Endothelial cell of umbilical vein (primary cell): Measurements from ENCODE around the gene DZIP1. TPM values are rescaled to one million over a fixed set of nuclear protein-coding genes. Genes with fewer than 3 reads are reported as not detected.

Experiments used
- BruUV-seq: library from RNA; stranded (reverse); fragments of 400-500 nt; replicated peaks from 2 replicates; lab custom pipeline; 2021; lab: Mats Ljungman, UMichigan
- CTCF ChIA-PET: fragments of 300-600, 350-600 bp; sonication (Branson Sonifier 250); formaldehyde crosslinking; loops from one replicate; lab custom pipeline; 2021; ENCODE audit warnings: antibody characterized with exemption, inconsistent platforms; lab: Charles Lee
- POLR2A ChIA-PET: fragments of 300-600, 350-600 bp; sonication (Branson Sonifier 250); formaldehyde crosslinking; loops from one replicate; lab custom pipeline; 2021; ENCODE audit warnings: antibody characterized with exemption, inconsistent platforms; lab: Charles Lee
- DNase-seq: peaks from one replicate; pipeline ENCODE4 v3.0.0-alpha.2; 2011; ENCODE audit warnings: low read depth, low spot score
- FAIRE-seq: peaks from 2 replicates; lab custom pipeline; 2011; peaks lifted over from hg19 to GRCh38; lab: Jason Lieb, UNC
- H2AFZ ChIP-seq: 2 replicates; pipeline ENCODE4 v1.6.0; 2012; ENCODE audit warnings: low read depth, low read length, control low read depth, inconsistent platforms
- H3K27ac ChIP-seq: 2 replicates; pipeline ENCODE4 v1.5.1; 2011; ENCODE audit warnings: low read depth, mild to moderate bottlenecking, control low read depth, low read length, moderate library complexity; ENCODE audit not compliant: insufficient read depth
- H3K27me3 ChIP-seq, 2 experiments: 2 replicates each; pipeline versions ENCODE4 v1.6.0 to v1.6.1; 2011; ENCODE audit warnings: low read length in 2 of 2, mixed read lengths in 1 of 2; ENCODE audit not compliant: control insufficient read depth in 2 of 2, insufficient read depth in 2 of 2
- H3K36me3 ChIP-seq, 2 experiments: 2 replicates in 1 of 2; 3 replicates in 1 of 2; pipeline ENCODE4 v1.5.1; 2011; ENCODE audit warnings: low read length in 2 of 2, mild to moderate bottlenecking in 1 of 2, moderate library complexity in 1 of 2; ENCODE audit not compliant: control insufficient read depth in 2 of 2, insufficient read depth in 2 of 2; ENCODE audit errors: extremely low read depth in 1 of 2
- H3K4me1 ChIP-seq: 3 replicates; pipeline ENCODE4 v1.5.1; 2011; ENCODE audit warnings: mild to moderate bottlenecking, low read length; ENCODE audit not compliant: control insufficient read depth, insufficient read depth; ENCODE audit errors: extremely low read depth
- H3K4me2 ChIP-seq: 2 replicates; pipeline ENCODE4 v1.6.1; 2011; ENCODE audit warnings: low read length, control low read depth, mixed read lengths; ENCODE audit not compliant: insufficient read depth
- H3K4me3 ChIP-seq, 3 experiments: fragments of 200-600 bp in 1 of 3; sonication (generic), shearing (Covaris generic) in 1 of 3; replicated peaks in 1 of 3; 2 replicates each; pipeline ENCODE4 v1.5.1; 2011 to 2016; ENCODE audit warnings: control low read depth in 3 of 3, low read length in 3 of 3, mild to moderate bottlenecking in 2 of 3, inconsistent platforms in 1 of 3, low read depth in 1 of 3, moderate library complexity in 1 of 3; ENCODE audit not compliant: insufficient read depth in 1 of 3
- H3K79me2 ChIP-seq: 2 replicates; pipeline ENCODE4 v1.6.0; 2012; ENCODE audit warnings: low read length, inconsistent platforms; ENCODE audit not compliant: control insufficient read depth, insufficient read depth
- H3K9ac ChIP-seq: replicated peaks from 2 replicates; pipeline ENCODE3; 2011; ENCODE audit warnings: low read length, control low read depth; ENCODE audit not compliant: insufficient read depth; ENCODE audit errors: extremely low read depth
- H3K9me1 ChIP-seq: replicated peaks from 3 replicates; pipeline ENCODE4 v1.6.0; 2011; ENCODE audit warnings: mild to moderate bottlenecking, low read length; ENCODE audit not compliant: control insufficient read depth, insufficient read depth; ENCODE audit errors: extremely low read depth
- H3K9me3 ChIP-seq: replicated peaks from 2 replicates; pipeline ENCODE4 v1.5.1; 2012; ENCODE audit warnings: low read length, inconsistent platforms; ENCODE audit not compliant: control insufficient read depth, insufficient read depth
- H4K20me1 ChIP-seq: replicated peaks from 2 replicates; pipeline ENCODE3; 2011; ENCODE audit warnings: mild to moderate bottlenecking, low read length; ENCODE audit not compliant: control insufficient read depth, insufficient read depth; ENCODE audit errors: extremely low read depth
- CTCF ChIP-seq, 2 donors: IDR thresholded peaks; 1 replicate in 1 of 2; 2 replicates in 1 of 2; pipeline ENCODE4 v1.5.1; 2011; ENCODE audit warnings: low read length in 2 of 2, mild to moderate bottlenecking in 2 of 2, moderate library complexity in 2 of 2, control low read depth in 1 of 2, inconsistent platforms in 1 of 2, low read depth in 1 of 2; ENCODE audit not compliant: insufficient read depth in 1 of 2; ENCODE audit errors: extremely low read depth in 1 of 2
- EZH2 ChIP-seq: IDR thresholded peaks from 2 replicates; pipeline ENCODE4 v1.6.1; 2012; ENCODE audit warnings: borderline replicate concordance, low read depth, mild to moderate bottlenecking, moderate library complexity, low read length, inconsistent platforms; ENCODE audit not compliant: severe bottlenecking
- FOS ChIP-seq: IDR thresholded peaks from 2 replicates; pipeline ENCODE4 v1.6.1; 2011; ENCODE audit warnings: mild to moderate bottlenecking, low read length, moderate library complexity, borderline replicate concordance; ENCODE audit not compliant: insufficient read depth
- GATA2 ChIP-seq: IDR thresholded peaks from 2 replicates; pipeline ENCODE4 v1.7.0; 2011; ENCODE audit warnings: low read depth, mild to moderate bottlenecking, moderate library complexity, mixed read lengths, low read length; ENCODE audit not compliant: insufficient read length, insufficient read depth
- JUN ChIP-seq: IDR thresholded peaks from 2 replicates; pipeline ENCODE4 v1.6.1; 2011; ENCODE audit warnings: borderline replicate concordance, low read depth; ENCODE audit not compliant: insufficient read length, insufficient read depth
- MAX ChIP-seq: IDR thresholded peaks from 2 replicates; pipeline ENCODE4 v1.6.1; 2011; ENCODE audit not compliant: insufficient read depth, insufficient read length
- MYC ChIP-seq: IDR thresholded peaks from one replicate; pipeline ENCODE4 v1.6.1; 2011; ENCODE audit warnings: mild to moderate bottlenecking, low read depth, low read length
- POLR2A ChIP-seq: IDR thresholded peaks from 2 replicates; pipeline ENCODE4 v1.6.1; 2012; ENCODE audit warnings: low read depth, mild to moderate bottlenecking, control low read depth, low read length
- POLR2AphosphoS5 ChIP-seq: IDR thresholded peaks from 2 replicates; pipeline ENCODE4 v1.6.1; 2012; ENCODE audit warnings: low read depth, mild to moderate bottlenecking, control low read depth, low read length, moderate library complexity; ENCODE audit not compliant: insufficient read depth
- dilution Hi-C: fragments of 300-500 bp; cut with MboI; formaldehyde crosslinking; loops from one replicate; pipeline ENCODE4 v1.15.0; 2019; ENCODE audit warnings: low sequenced_read_pairs; ENCODE audit not compliant: extremely low pct_ligation_motif_present
- intact Hi-C: fragments of 100-400 bp; cut with micrococcal nuclease; formaldehyde crosslinking; loops from one replicate; pipeline ENCODE4 v1.10.0; 2022
- polyA plus RNA-seq, 4 experiments: library from polyadenylated mRNA; depleted of rRNA in 3 of 4; stranded (reverse) in 3 of 4; unstranded in 1 of 4; fragments of >200 nt; gene quantifications; 2 replicates each; pipeline versions ENCODE4 v1.2.1 to v1.2.3, GENCODE V29; 2011 to 2012; ENCODE audit warnings: missing spikeins in 1 of 4
- total RNA-seq: library from RNA; stranded (reverse); gene quantifications from 2 replicates; pipeline ENCODE4 v1.2.3, GENCODE V29; 2021

The DZIP1 gene
- total and polyA plus RNA-seq, 2 donors (not counting 3 experiments of a cell fraction or from before 2014, with no cell fraction given) = 8.6 to 32.1 TPM

- FAIRE-seq (no peak), DNase-seq (no peak)
- Histone ChIP-seq H3K4me1 (no peaks in the 10 kb centered on the region), H3K9ac (no peak overlapping the region), H4K20me1 (no peaks in the 10 kb centered on the region), H2AFZ (no peak overlapping the region), H3K9me3 (no peaks in the 10 kb centered on the region), H3K4me3 (no peak overlapping the region), H3K9me1 (no peaks in the 10 kb centered on the region), H3K27ac (no peak overlapping the region), H3K79me2 (no peaks in the 10 kb centered on the region), H3K4me2 (no peak overlapping the region), H3K36me3 (peaks cover 6 to 10% of the 10 kb centered on the region in 2 experiments), H3K27me3 (no peaks in the 10 kb centered on the region)
- BruUV-seq = no TSS peak
- intact Hi-C loops (loop anchor here (2.0 kb wide), 1 partner anchor 21 kb away; no protein-coding TSS in a partner anchor), dilution Hi-C loops (no loop called here)
- TF ChIP-seq FOS (no peak), POLR2AphosphoS5 (no peak), POLR2A (no peak), JUN (no peak)
- POLR2A ChIA-PET = no interaction called here
- CTCF ChIA-PET = interaction anchor here (1.2 to 2.3 kb wide), 4 partner anchors 10 to 218 kb away, joined by 3 to 9 read pairs (median 6); no protein-coding TSS in a partner anchor
Measured at GRCh38 chr13:95615539-95615938, 29.0 kb downstream of the DZIP1 start.

GRCh38 chr13:95614641-95615245, 29.8 kb downstream of the DZIP1 start:
- TF ChIP-seq POLR2A = no peak
- no peak for TF ChIP-seq POLR2AphosphoS5
- no peak for TF ChIP-seq MAX
- TF ChIP-seq FOS = no peak
- no peak for TF ChIP-seq JUN
- no peak for TF ChIP-seq EZH2
- no peak for TF ChIP-seq MYC
- no peak for TF ChIP-seq GATA2
- TF ChIP-seq CTCF (IDR thresholded peaks at IDR 0.05; ENCODE audit: extremely low read depth in 1 of 2, insufficient read depth in 1 of 2, low read depth in 1 of 2, low read length in 2 of 2) = no peak
- dilution Hi-C loops = no loop called here

More at GRCh38 chr13:95614641-95615245, 29.8 kb downstream of the DZIP1 start:
- Histone ChIP-seq H3K4me1 (no peaks in the 10 kb centered on the region), H3K4me3 (no peak overlapping the region), H4K20me1 (no peaks in the 10 kb centered on the region), H3K9me3 (no peaks in the 10 kb centered on the region), H3K27me3 (no peaks in the 10 kb centered on the region), H3K79me2 (no peaks in the 10 kb centered on the region), H3K36me3 (peaks cover 4 to 10% of the 10 kb centered on the region in 2 experiments), H3K27ac (no peak overlapping the region), H3K9ac (no peak overlapping the region), H3K4me2 (no peak overlapping the region), H3K9me1 (no peaks in the 10 kb centered on the region), H2AFZ (no peak overlapping the region)
- ChIA-PET CTCF (interaction anchor here (0.6 to 1.0 kb wide), 2 partner anchors 9 to 219 kb away, joined by 3 read pairs; no protein-coding TSS in a partner anchor), POLR2A (no interaction called here)
- FAIRE-seq (no peak), DNase-seq (no peak)
- intact Hi-C loops = loop anchor here (2.0 kb wide), 1 partner anchor 20 kb away; no protein-coding TSS in a partner anchor
- no TSS peak for BruUV-seq
